Neural progenitor cell (in vitro differentiated cells): ENCODE data around the gene PHRF1. TPM values are rescaled to one million over a fixed set of nuclear protein-coding genes. Genes with fewer than 3 reads are reported as not detected.
A peak's percentile ranks its signal among the peaks of the same experiment; 100 is the strongest.

Experiments
- DNase-seq: peaks from one replicate; pipeline ENCODE4 v3.0.0-alpha.2; 2016; ENCODE audit warnings: low spot score
- H2AFZ ChIP-seq: fragments of 200-600 bp; sonication (generic); replicated peaks from 2 replicates; pipeline ENCODE4 v1.6.1; 2016; ENCODE audit warnings: antibody characterized with exemption
- H3F3A ChIP-seq: fragments of 200-600 bp; sonication (generic); 2 replicates; pipeline ENCODE4 v1.6.1; 2016; ENCODE audit warnings: antibody characterized with exemption, low read depth
- H3K27ac ChIP-seq: fragments of 200-600 bp; sonication (generic); 2 replicates; pipeline ENCODE4 v1.5.1; 2016; ENCODE audit warnings: mild to moderate bottlenecking
- H3K27me3 ChIP-seq: fragments of 200-600 bp; sonication (generic); 2 replicates; pipeline ENCODE4 v1.6.1; 2016; ENCODE audit warnings: mild to moderate bottlenecking, moderate library complexity
- H3K36me3 ChIP-seq: fragments of 200-600 bp; sonication (generic); 2 replicates; pipeline ENCODE4 v1.5.1; 2016
- H3K4me1 ChIP-seq: fragments of 200-600 bp; sonication (generic); 2 replicates; pipeline ENCODE4 v1.6.1; 2016; ENCODE audit warnings: mixed run types
- H3K4me2 ChIP-seq: fragments of 200-600 bp; sonication (generic); 2 replicates; pipeline ENCODE4 v1.6.1; 2016
- H3K4me3 ChIP-seq: fragments of 200-600 bp; sonication (generic); 2 replicates; pipeline ENCODE4 v1.5.1; 2016
- H3K79me2 ChIP-seq: fragments of 200-600 bp; sonication (generic); 2 replicates; pipeline ENCODE4 v1.6.1; 2016; ENCODE audit warnings: low read depth
- H3K9ac ChIP-seq: fragments of 200-600 bp; sonication (generic); 2 replicates; pipeline ENCODE4 v1.6.1; 2016
- H3K9me3 ChIP-seq: fragments of 200-600 bp; sonication (generic); 2 replicates; pipeline ENCODE4 v1.5.1; 2016; ENCODE audit warnings: low read depth
- H4K20me1 ChIP-seq: fragments of 200-600 bp; sonication (generic); 2 replicates; pipeline ENCODE4 v1.6.1; 2016; ENCODE audit warnings: low read depth
- H3K27ac Mint-ChIP-seq: 3 replicates; pipeline ENCODE4 v1.8.0; 2021; ENCODE audit warnings: mixed read lengths
- H3K27me3 Mint-ChIP-seq: 2 replicates; pipeline ENCODE4 v1.8.0; 2022; ENCODE audit warnings: low read depth, mild to moderate bottlenecking, inconsistent platforms, moderate library complexity, mixed read lengths; ENCODE audit not compliant: insufficient read depth
- H3K36me3 Mint-ChIP-seq: 3 replicates; pipeline ENCODE4 v1.8.0; 2021; ENCODE audit warnings: mixed read lengths
- H3K4me1 Mint-ChIP-seq: 3 replicates; pipeline ENCODE4 v1.8.0; 2021; ENCODE audit warnings: mixed read lengths
- H3K4me3 Mint-ChIP-seq: 3 replicates; pipeline ENCODE4 v1.8.0; 2021; ENCODE audit warnings: mild to moderate bottlenecking, moderate library complexity, mixed read lengths
- H3K9me3 Mint-ChIP-seq: 3 replicates; pipeline ENCODE4 v1.8.0; 2020; ENCODE audit warnings: mixed read lengths
- CTCF ChIP-seq: fragments of 200-600 bp; sonication (generic); IDR thresholded peaks from 2 replicates; pipeline ENCODE4 v1.5.1; 2017; ENCODE audit warnings: antibody characterized with exemption, mild to moderate bottlenecking
- EZH2 ChIP-seq: fragments of 200-600 bp; sonication (generic); IDR thresholded peaks from 2 replicates; pipeline ENCODE4 v1.6.1; 2017; ENCODE audit warnings: antibody characterized with exemption, mild to moderate bottlenecking, moderate library complexity
- EZH2phosphoT487 ChIP-seq: fragments of 200-600 bp; sonication (generic); IDR thresholded peaks from 2 replicates; pipeline ENCODE4 v1.6.1; 2017; ENCODE audit warnings: antibody characterized with exemption
- total RNA-seq: library from RNA; depleted of rRNA; stranded (reverse); fragments of >200 nt; gene quantifications from 2 replicates; pipeline ENCODE4 v1.2.3, GENCODE V29; 2015; ENCODE audit warnings: low replicate concordance

The PHRF1 gene
- total RNA-seq, 1 donor from 2014 or later = 9.8 TPM

GRCh38 chr11:565921-566509, 10.3 kb upstream of the PHRF1 start:
- no peak for DNase-seq
- Histone ChIP-seq H4K20me1 (peaks cover 54% of the 10 kb centered on the region), H3K36me3 (no peaks in the 10 kb centered on the region), H3K9ac (no peak overlapping the region), H2AFZ (no peak overlapping the region), H3K4me3 (no peak overlapping the region), H3K4me1 (peaks cover 27% of the 10 kb centered on the region), H3K79me2 (peaks cover 18% of the 10 kb centered on the region), H3F3A (peaks cover 30% of the 10 kb centered on the region), H3K9me3 (no peaks in the 10 kb centered on the region), H3K27me3 (peaks cover 5% of the 10 kb centered on the region), H3K27ac (no peak overlapping the region), H3K4me2 (peak overlapping the region; percentile 2)
- Mint-ChIP-seq H3K36me3 (no peaks in the 10 kb centered on the region), H3K27ac (no peak overlapping the region), H3K9me3 (no peaks in the 10 kb centered on the region), H3K27me3 (peaks cover 11% of the 10 kb centered on the region), H3K4me3 (no peak overlapping the region), H3K4me1 (peaks cover 10% of the 10 kb centered on the region)
- TF ChIP-seq EZH2 = no peak
- TF ChIP-seq CTCF = no peak
- TF ChIP-seq EZH2phosphoT487 = no peak

- TF ChIP-seq EZH2 (no peak), CTCF (no peak), EZH2phosphoT487 (no peak)
- Mint-ChIP-seq H3K27ac (no peak overlapping the region), H3K36me3 (no peaks in the 10 kb centered on the region), H3K4me1 (peaks cover 12% of the 10 kb centered on the region), H3K27me3 (peaks cover 11% of the 10 kb centered on the region), H3K9me3 (no peaks in the 10 kb centered on the region), H3K4me3 (peak overlapping the region; percentile 92)
- Histone ChIP-seq H4K20me1 (peaks cover 45% of the 10 kb centered on the region), H2AFZ (no peak overlapping the region), H3K9ac (no peak overlapping the region), H3K4me2 (peak overlapping the region; percentile 83), H3K27me3 (no peaks in the 10 kb centered on the region), H3K27ac (no peak overlapping the region), H3K9me3 (no peaks in the 10 kb centered on the region), H3K36me3 (no peaks in the 10 kb centered on the region), H3F3A (peaks cover 41% of the 10 kb centered on the region), H3K4me1 (peaks cover 32% of the 10 kb centered on the region), H3K79me2 (peaks cover 7% of the 10 kb centered on the region), H3K4me3 (peak overlapping the region; percentile 90)
- DNase-seq = no peak
Measured at GRCh38 chr11:567011-567628, 9.2 kb upstream of the PHRF1 start.

GRCh38 chr11:567629-568292, 8.5 kb upstream of the PHRF1 start:
- H3K27me3 Mint-ChIP-seq = peaks cover 11% of the 10 kb centered on the region
- Histone ChIP-seq H3F3A (peaks cover 45% of the 10 kb centered on the region), H3K36me3 (no peaks in the 10 kb centered on the region), H3K9me3 (no peaks in the 10 kb centered on the region), H3K4me1 (peaks cover 32% of the 10 kb centered on the region), H3K4me3 (peak overlapping the region; percentile 90), H3K4me2 (peak overlapping the region; percentile 83), H3K79me2 (peaks cover 7% of the 10 kb centered on the region), H3K27ac (no peak overlapping the region), H3K27me3 (no peaks in the 10 kb centered on the region), H2AFZ (no peak overlapping the region), H3K9ac (peak overlapping the region; percentile 11), H4K20me1 (peaks cover 39% of the 10 kb centered on the region)
- no peak for TF ChIP-seq EZH2
- no peak for TF ChIP-seq EZH2phosphoT487
- no peak for TF ChIP-seq CTCF
- peaks cover 12% of the 10 kb centered on the region for H3K4me1 Mint-ChIP-seq
- H3K9me3 Mint-ChIP-seq = no peaks in the 10 kb centered on the region
- no peak for DNase-seq
- H3K36me3 Mint-ChIP-seq = no peaks in the 10 kb centered on the region
- H3K4me3 Mint-ChIP-seq = peak overlapping the region; percentile 92
- no peak overlapping the region for H3K27ac Mint-ChIP-seq
